H1 (cell line): ENCODE data around the gene RAD23B. TPM values are rescaled to one million over a fixed set of nuclear protein-coding genes. Genes with fewer than 3 reads are reported as not detected.

Experiments used
- BACH1 ChIP-seq: IDR thresholded peaks from 2 replicates; pipeline ENCODE4 v1.6.1; 2012; ENCODE audit warnings: low read length, improper control_type of control experiment
- CHD1 ChIP-seq: IDR thresholded peaks from 2 replicates; pipeline ENCODE4 v1.6.1; 2012; ENCODE audit warnings: low read depth, low read length, improper control_type of control experiment
- CHD7 ChIP-seq: fragments of 300-600 bp; sonication (generic); IDR thresholded peaks from 2 replicates; pipeline ENCODE4 v1.7.1; 2012; ENCODE audit warnings: low read length, moderate library complexity, mild to moderate bottlenecking, inconsistent platforms; ENCODE audit not compliant: insufficient replicate concordance
- HDAC2 ChIP-seq, 2 experiments: fragments of 300-600 bp in 1 of 2; sonication (generic) in 1 of 2; IDR thresholded peaks; 2 replicates each; pipeline ENCODE4 v1.6.1; 2011 to 2012; ENCODE audit warnings: low read depth in 2 of 2, low read length in 2 of 2, mild to moderate bottlenecking in 2 of 2, moderate library complexity in 2 of 2, borderline replicate concordance in 1 of 2, inconsistent platforms in 1 of 2
- NRF1 ChIP-seq: IDR thresholded peaks from 2 replicates; pipeline ENCODE4 v1.6.1; 2011; ENCODE audit warnings: mild to moderate bottlenecking, low read depth, low read length, improper control_type of control experiment
- RAD21 ChIP-seq, 2 experiments: IDR thresholded peaks in 1 of 2; conservative IDR thresholded peaks in 1 of 2; 2 replicates each; pipeline ENCODE4 v1.6.1; 2011; ENCODE audit warnings: low read depth in 2 of 2, low read length in 2 of 2, improper control_type of control experiment in 1 of 2, inconsistent platforms in 1 of 2, mild to moderate bottlenecking in 1 of 2, moderate library complexity in 1 of 2
- RNF2 ChIP-seq: fragments of 200-900, 300-1000 bp; sonication (generic); IDR thresholded peaks from 2 replicates; pipeline ENCODE4 v1.7.1; 2016; ENCODE audit warnings: borderline replicate concordance, low read depth, mild to moderate bottlenecking, antibody characterized with exemption, low read length; ENCODE audit not compliant: poor library complexity, severe bottlenecking; ENCODE audit errors: missing control alignments
- SIRT6 ChIP-seq: IDR thresholded peaks from one replicate; pipeline ENCODE4 v1.7.1; 2012; ENCODE audit warnings: low read length, inconsistent platforms
- TCF12 ChIP-seq: IDR thresholded peaks from 2 replicates; pipeline ENCODE4 v1.6.1; 2011; ENCODE audit warnings: low read depth, mild to moderate bottlenecking, low read length
- ZNF274 ChIP-seq: IDR thresholded peaks from 2 replicates; pipeline ENCODE4 v1.7.0; 2012; ENCODE audit warnings: low read length, borderline replicate concordance; ENCODE audit errors: extremely low read depth
- polyA plus RNA-seq, 7 experiments: library from polyadenylated mRNA; depleted of rRNA in 3 of 7; stranded (reverse) in 5 of 7; unstranded in 2 of 7; fragments of >200 nt in 5 of 7; fragments of 200-250 nt in 2 of 7; gene quantifications; 1 replicate in 5 of 7; 2 replicates in 1 of 7; 4 replicates in 1 of 7; pipeline versions ENCODE4 v1.2.1 to v1.2.3, GENCODE V29; 2011 to 2013; ENCODE audit warnings: missing spikeins in 2 of 7, mixed read lengths in 2 of 7
- total RNA-seq: library from RNA; stranded (reverse); fragmentation: NEBNext Ultra II Directional; extraction: Animal tissue kit (Norgen Biotek cat#: 25700); gene quantifications from 2 replicates; pipeline ENCODE4 v1.2.1, GENCODE V29; 2021

The RAD23B gene
- total and polyA plus RNA-seq, 2 of the 8 experiments (the other 6 are each of a cell fraction or from before 2014, with no cell fraction given): 97.1 to 165 TPM

- no peak for TF ChIP-seq CHD7
- no peak for TF ChIP-seq RAD21 (IDR thresholded peaks at IDR 0.05 in 1 of 2, conservative IDR thresholded peaks at IDR 0.05 in 1 of 2; ENCODE audit: low read depth in 2 of 2, low read length in 2 of 2)
- no peak for TF ChIP-seq SIRT6
- no peak for TF ChIP-seq HDAC2 (IDR thresholded peaks at IDR 0.05; ENCODE audit: borderline replicate concordance in 1 of 2, low read depth in 2 of 2, low read length in 2 of 2)
- no peak for TF ChIP-seq BACH1
- TF ChIP-seq CHD1: no peak
- no peak for TF ChIP-seq RNF2
- no peak for TF ChIP-seq TCF12
- no peak for TF ChIP-seq ZNF274
- TF ChIP-seq NRF1: no peak
These were observed 53.8 kb downstream of the RAD23B start (continued) for GRCh38 chr9:107336718-107337360.
